ENCODE measurements around the gene CASK.

CASK gene

DNA sequence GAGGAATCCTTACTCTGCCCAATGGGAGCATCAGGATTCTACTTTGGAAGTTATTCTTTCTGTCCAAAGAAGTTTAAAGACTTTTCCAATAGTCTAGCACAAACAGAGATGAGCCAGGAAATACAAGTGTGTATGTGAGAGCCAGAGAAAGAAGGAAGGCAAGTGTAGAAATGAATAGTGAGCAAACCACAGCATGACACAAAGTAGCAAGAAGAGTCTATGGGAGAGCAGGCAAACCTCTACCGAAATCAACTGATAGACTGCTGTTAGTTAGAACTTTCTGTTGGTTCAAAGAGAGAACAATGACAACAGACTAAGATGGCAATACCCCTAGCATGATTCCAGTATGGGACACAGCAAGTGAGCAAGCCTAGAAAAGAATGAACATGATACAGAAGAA lies 250.7 kb downstream of the CASK start:
- no peak overlapping the region for H3K4me3 ChIP-seq (ENCODE audit: low read depth, low read length)
- DNase-seq (ENCODE audit: low read depth), result no peak
- TF ChIP-seq, protein P1, sequence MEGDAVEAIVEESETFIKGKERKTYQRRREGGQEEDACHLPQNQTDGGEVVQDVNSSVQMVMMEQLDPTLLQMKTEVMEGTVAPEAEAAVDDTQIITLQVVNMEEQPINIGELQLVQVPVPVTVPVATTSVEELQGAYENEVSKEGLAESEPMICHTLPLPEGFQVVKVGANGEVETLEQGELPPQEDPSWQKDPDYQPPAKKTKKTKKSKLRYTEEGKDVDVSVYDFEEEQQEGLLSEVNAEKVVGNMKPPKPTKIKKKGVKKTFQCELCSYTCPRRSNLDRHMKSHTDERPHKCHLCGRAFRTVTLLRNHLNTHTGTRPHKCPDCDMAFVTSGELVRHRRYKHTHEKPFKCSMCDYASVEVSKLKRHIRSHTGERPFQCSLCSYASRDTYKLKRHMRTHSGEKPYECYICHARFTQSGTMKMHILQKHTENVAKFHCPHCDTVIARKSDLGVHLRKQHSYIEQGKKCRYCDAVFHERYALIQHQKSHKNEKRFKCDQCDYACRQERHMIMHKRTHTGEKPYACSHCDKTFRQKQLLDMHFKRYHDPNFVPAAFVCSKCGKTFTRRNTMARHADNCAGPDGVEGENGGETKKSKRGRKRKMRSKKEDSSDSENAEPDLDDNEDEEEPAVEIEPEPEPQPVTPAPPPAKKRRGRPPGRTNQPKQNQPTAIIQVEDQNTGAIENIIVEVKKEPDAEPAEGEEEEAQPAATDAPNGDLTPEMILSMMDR (IDR thresholded peaks at IDR 0.05; ENCODE audit: low read depth, low read length, missing control alignments), result no peak

DNA sequence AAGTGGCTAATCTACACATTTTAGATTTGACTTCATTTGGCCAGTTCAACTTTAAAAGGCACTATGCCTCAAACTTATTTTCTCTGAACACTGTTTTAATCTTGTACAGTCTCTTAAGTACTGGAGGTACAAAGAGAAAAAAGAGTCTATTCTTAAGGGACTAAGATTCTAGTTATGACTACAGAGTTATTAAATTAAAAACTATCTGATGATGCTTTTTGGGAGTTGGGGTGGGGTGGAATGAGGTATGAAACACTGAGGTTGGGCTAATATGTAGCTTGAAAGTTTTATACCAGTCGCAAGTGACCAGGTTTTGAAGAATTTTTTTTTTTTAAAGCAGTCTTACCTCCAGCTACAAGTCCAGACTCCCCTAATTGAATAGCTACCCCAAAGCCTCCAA lies 252.3 kb downstream of the CASK start:
- DNase-seq (ENCODE audit: low read depth), result no peak
- TF ChIP-seq, protein P1 (IDR thresholded peaks at IDR 0.05; ENCODE audit: low read depth, low read length, missing control alignments), result no peak
- H3K4me3 ChIP-seq (ENCODE audit: low read depth, low read length), result no peak overlapping the region

DNA sequence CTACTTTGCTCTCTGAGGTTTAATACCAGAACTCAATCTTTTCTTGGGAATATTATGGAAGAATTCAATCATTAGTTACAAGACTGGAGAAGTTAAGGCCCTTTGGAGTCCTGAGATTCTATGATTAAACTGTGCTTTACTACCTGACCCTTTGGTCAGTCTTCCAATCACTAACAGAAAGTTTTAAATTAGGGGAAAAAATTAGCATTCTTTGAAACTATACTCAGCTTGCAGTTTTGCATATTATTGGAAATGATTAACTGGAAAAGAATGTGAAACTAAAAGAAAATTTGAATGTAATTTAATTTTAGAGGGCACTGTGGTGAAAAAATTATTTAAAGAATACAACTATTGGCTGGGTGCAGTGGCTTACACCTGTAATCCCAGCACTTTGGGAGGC lies 253.2 kb downstream of the CASK start:
- TF ChIP-seq, protein P1 (IDR thresholded peaks at IDR 0.05; ENCODE audit: low read depth, low read length, missing control alignments), result no peak
- no peak overlapping the region for H3K4me3 ChIP-seq (ENCODE audit: low read depth, low read length)
- no peak for DNase-seq (ENCODE audit: low read depth)

DNA sequence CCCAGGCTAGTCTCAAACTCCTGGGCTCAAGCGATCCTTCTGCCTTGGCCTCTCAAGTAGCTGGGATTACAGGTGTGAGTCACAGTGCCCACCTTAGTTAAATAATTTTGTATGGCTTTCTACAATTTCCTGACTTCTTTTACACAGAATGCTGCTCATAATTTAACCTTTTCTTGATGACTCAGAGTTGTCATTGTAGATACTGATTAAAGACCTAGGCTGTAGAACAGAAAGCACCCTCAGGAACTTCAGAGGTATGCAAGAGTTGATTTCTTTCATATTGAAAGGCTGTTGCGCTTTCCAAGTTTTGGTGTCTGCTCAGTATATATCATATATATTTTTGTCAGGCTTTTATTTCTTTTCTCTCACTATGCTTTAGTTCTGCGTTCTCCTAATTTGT lies 255.7 kb downstream of the CASK start:
- H3K4me3 ChIP-seq (ENCODE audit: low read depth, low read length), result no peak overlapping the region
- TF ChIP-seq, protein P1 (IDR thresholded peaks at IDR 0.05; ENCODE audit: low read depth, low read length, missing control alignments), result no peak
- DNase-seq (ENCODE audit: low read depth), result no peak

DNA sequence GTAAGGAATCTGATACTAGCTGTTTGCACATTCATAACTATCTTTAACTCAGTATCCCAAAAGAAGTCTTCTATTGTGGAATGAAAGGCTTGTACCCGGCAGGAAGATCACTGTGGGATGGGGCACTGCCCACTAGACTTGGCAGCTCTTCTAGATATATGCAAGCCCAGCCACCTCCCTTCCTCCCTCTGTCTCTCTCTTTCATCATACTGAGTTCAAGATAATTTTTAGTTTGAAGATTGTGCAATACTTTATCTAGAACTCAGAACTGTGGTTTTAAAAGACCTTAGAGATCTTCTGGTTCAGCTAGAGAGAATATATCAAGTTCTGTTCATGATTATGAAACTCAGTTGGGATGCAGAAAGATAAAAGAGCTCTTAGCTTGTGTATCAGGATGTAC lies 257.1 kb downstream of the CASK start:
- TF ChIP-seq, protein P1 (IDR thresholded peaks at IDR 0.05; ENCODE audit: low read depth, low read length, missing control alignments), result no peak
- no peak for DNase-seq (ENCODE audit: low read depth)
- no peak overlapping the region for H3K4me3 ChIP-seq (ENCODE audit: low read depth, low read length)

DNA sequence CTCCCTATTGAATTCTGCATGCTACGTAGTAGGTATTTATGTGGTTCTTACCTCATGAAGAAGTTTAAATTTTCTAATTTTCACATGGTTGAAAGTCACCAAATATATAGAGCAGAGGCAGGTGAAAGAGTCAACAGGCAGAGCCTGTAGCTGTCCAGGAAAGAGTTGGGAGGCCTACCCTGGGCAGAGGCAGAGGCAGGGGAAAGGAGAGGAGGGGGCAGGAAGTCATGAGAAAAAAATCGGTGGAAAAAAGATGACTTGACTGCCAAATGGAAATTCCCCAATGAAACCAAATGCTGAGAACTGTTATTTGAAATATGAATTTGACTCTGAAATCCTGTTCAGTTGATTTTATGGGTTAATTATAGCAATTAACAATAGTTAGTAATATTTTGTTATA lies 257.7 kb downstream of the CASK start:
- DNase-seq (ENCODE audit: low read depth), result no peak
- H3K4me3 ChIP-seq (ENCODE audit: low read depth, low read length), result no peak overlapping the region
- TF ChIP-seq, protein P1 (IDR thresholded peaks at IDR 0.05; ENCODE audit: low read depth, low read length, missing control alignments), result no peak

DNA sequence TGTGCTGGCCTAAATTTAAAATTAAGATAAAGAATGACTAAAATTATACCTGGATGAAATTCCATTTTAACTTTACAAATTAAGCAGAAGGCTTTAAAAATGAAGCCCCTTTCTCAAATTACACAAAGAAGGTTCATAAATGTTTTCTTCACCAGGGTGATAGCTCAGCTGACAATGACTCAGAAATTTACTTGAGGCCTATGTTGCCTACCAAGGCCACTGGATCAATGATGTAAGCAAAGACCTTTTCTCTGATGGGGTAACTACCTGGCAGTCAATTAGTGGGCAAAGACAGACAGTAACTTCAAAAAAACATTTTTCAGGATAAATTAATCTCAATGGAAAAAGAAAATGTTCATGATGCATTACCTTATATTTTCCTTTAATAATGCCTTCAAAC lies 258.4 kb downstream of the CASK start:
- no peak overlapping the region for H3K4me3 ChIP-seq (ENCODE audit: low read depth, low read length)
- DNase-seq (ENCODE audit: low read depth), result no peak
- TF ChIP-seq, protein P1 (IDR thresholded peaks at IDR 0.05; ENCODE audit: low read depth, low read length, missing control alignments), result no peak

Measured in GM12864 (cell line).